ENCODE measurements around the gene OR2D3.
A peak's percentile ranks its signal among the peaks of the same experiment; 100 is the strongest.
"Not testable (repeated sequence)": the region's sequence is repeated elsewhere in the genome, so short reads cannot be mapped to it uniquely, and the experiment has no call there.

Gene OR2D3

DNA sequence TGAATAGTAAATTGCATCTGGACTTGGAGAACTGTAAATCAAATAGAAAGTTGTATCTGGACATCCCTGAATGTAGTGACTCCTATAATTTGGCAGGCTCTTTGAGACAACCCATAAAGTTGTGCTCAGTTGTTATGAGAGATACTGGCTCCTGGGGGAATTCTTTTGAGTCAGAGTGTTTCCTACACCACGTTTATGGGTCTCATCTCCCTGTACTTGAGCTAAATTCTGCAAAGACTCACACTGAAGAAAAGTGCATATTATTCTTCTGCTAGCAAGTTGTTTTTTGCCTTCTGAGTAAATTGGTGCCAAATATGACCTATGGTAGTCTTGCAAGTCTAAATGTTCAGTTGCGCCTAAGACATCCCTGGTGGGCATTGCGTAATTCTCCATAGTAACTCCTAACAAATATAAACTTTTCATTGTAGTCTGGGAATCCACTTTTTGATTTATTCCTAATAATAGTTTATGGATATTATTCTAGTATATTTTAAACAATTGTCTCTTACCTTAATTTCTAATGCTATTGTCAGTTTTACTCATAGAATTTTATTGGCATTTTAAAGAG is 10.4 kb downstream of the OR2D3 start:
- no peak for DNase-seq

DNA sequence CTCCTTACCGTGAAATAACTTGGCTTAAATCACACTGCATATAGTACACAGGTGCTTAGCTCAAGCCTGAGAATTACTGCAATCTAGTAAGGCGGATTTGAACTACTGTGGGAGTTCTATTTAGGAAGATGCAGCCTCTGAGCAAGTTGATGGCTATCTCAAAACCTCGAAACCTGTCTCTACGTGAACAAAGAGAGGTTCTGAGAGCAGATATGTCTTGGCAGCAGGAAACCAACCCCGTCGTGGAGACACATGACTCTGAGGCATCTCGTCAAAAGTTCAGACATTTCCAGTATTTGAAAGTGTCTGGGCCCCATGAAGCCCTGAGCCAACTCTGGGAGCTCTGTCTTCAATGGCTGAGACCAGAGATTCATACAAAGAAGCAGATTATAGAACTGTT is 11.3 kb downstream of the OR2D3 start:
- no peak for DNase-seq

DNA sequence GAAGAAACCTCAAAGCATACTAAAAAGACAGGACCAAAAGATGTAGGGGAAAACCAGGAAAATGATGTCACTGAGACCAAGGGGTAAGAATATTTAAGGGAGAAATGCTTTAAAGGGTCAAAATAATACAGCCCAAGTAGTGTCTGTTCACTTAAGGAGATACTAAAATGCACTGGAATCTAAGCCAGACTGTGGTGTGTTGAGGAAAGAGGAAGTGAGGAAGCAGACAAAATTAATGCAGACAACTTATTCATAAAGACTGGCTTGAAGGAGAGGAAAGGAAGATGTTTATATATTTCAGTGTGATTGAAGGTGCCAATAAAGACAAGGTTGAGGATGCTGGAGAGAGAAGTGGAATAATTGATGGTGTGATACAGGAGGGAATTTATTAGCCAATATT is 21.2 kb downstream of the OR2D3 start:
- peak in 1 of 3 donors; percentile 3 for DNase-seq

DNA sequence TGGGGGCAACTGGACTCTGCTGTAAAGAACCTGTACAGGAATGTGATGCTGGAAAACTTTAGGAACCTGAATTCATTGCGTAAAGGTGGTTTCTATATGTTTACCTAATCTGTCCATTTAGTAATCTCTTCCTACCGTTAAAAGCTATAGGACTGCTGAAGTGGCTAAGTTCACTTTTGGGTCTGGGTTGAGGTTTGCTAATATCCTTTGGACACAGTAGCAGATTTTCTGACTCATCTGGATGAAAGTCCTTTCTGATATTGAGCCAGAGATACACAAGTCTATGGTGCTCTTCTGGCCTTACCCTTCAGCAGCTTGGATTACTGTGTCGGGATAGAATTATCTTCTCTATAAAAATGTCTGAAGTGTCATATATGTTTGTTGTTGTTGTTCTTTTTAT is 22.3 kb downstream of the OR2D3 start:
- no peak for DNase-seq

DNA sequence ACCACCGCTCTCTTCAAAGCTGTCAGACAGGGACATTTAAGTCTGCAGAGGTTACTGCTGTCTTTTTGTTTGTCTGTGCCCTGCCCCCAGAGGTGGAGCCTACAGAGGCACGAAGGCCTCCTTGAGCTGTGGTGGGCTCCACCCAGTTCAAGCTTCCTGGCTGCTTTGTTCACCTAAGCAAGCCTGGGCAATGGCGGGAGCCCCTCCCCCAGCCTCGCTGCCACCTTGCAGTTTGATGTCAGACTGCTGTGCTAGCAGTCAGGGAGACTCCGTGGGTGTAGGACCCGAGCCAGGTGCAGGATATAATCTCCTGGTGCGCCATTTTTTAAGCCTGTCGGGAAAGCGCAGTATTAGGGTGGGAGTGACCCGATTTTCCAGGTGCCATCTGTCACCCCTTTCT is 33.4 kb downstream of the OR2D3 start:
- DNase-seq, result not testable (repeated sequence)

DNA sequence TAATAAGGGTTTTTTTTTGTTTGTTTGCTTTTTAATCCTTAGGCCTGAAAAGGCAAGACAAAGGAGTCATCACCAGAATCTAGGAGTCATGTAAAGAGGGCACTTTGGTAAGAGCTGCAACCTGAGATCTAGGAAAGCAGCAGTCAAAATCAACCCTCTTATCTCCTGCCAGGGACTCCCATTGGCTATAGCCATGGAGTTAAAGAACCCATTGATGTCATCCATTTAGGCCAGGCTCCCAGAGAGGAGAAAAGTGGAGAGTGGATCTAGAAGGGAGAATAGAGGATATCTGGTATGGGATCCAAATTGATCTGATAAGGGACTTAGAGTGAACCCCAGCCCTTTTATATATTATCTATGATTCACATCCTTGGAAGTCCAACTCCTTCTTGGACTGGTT is 41.3 kb downstream of the OR2D3 start:
- DNase-seq, result no peak

DNA sequence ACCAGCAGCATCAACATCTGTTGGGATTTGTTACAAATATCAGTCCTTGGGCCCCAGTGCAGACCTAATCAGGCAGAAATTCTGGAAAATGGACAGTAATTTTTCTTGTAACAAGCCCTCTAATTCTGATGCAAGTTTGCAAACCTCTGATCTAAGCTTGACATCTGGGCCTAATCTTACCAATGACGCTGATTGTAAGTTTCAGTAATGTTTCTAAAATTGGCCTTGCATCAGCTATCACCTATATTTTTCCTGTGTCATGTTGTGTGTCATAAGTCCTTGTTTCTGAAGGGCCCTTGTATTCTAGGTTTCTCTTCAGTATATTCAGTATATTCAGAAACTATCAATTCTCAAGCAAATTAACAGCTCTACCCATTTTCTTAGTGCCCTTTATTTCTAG is 41.9 kb downstream of the OR2D3 start:
- no peak for DNase-seq

DNA sequence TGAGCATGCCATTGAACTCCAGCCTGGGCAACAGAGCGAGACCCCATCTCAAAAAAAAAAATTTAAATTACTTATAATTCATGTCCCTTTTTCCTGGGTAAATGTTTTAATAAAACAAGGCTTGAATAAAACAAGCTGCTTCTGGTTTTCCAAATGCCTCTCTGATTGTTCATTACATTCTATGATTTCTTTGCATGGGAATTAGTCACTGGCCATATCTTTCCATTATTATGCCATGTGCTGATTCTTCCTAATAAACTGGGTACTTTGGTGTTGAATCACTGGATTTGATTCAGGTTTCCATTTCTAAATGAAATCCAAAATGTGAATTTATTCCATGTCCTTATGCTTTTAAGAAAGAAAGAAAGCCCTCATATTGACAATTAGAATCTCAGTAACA is 48.0 kb downstream of the OR2D3 start:
- no peak for DNase-seq

DNA sequence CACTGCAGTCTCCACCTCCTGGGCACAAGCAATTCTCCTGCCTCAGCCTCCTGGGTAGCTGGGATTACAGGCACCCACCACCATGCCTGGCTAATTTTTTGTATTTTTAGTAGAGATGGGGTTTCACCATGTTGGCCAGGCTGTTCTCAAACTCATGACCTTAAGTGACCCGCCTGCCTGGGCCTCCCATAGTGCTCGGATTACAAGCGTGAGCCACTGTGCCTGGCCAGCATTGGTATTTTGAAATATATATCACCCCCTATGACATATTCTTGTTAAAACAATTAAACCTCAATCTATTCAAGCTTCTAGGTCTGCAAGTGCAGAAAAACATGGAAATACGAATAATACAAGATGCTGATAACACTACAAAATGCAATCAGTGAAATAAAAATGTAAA is 49.1 kb downstream of the OR2D3 start:
- DNase-seq, result not testable (repeated sequence)

Measured in suppressor macrophage treated with lipopolysaccharide for 1 hour (primary cell).